Activated CD8-positive, alpha-beta T cell treated with anti-CD3 and anti-CD28 coated beads for 36 hours (primary cell): ENCODE measurements around the gene DDX50. TPM values are rescaled to one million over a fixed set of nuclear protein-coding genes. Genes with fewer than 3 reads are reported as not detected.

Experiments
- ATAC-seq: fragments of 200-7000 bp; cut with Tn5 transposase; one replicate; pipeline ENCODE4 v1.10.0; 2021; ENCODE audit warnings: mild to moderate bottlenecking, moderate library complexity
- CTCF ChIA-PET: fragments of 350-600 bp; sonication (Branson Sonifier 250); formaldehyde crosslinking; loops from one replicate; lab custom pipeline; 2021; ENCODE audit warnings: antibody characterized with exemption; lab: Charles Lee
- POLR2A ChIA-PET: fragments of 350-600 bp; sonication (Branson Sonifier 250); formaldehyde crosslinking; loops from one replicate; lab custom pipeline; 2021; ENCODE audit warnings: antibody characterized with exemption; lab: Charles Lee
- DNase-seq: peaks from one replicate; pipeline ENCODE4 v3.0.0-alpha.2; 2020
- H3K27ac Mint-ChIP-seq: one replicate; pipeline ENCODE4 v1.8.0; 2021; ENCODE audit warnings: mild to moderate bottlenecking, mixed read lengths
- H3K27me3 Mint-ChIP-seq: one replicate; pipeline ENCODE4 v1.8.0; 2021; ENCODE audit warnings: mixed read lengths
- H3K36me3 Mint-ChIP-seq: one replicate; pipeline ENCODE4 v1.8.0; 2021; ENCODE audit warnings: low read depth, mixed read lengths
- H3K4me1 Mint-ChIP-seq: one replicate; pipeline ENCODE4 v1.8.0; 2021; ENCODE audit warnings: low read depth, mixed read lengths
- H3K4me3 Mint-ChIP-seq: one replicate; pipeline ENCODE4 v1.8.0; 2021; ENCODE audit warnings: mild to moderate bottlenecking, moderate library complexity, mixed read lengths
- H3K9me3 Mint-ChIP-seq: one replicate; pipeline ENCODE4 v1.8.0; 2021; ENCODE audit warnings: mixed read lengths
- CTCF ChIP-seq: fragments of 200-600 bp; IDR thresholded peaks from one replicate; pipeline ENCODE4 v1.8.0; 2022; ENCODE audit warnings: antibody characterized with exemption, mild to moderate bottlenecking
- intact Hi-C: fragments of 100-400 bp; cut with micrococcal nuclease; formaldehyde crosslinking; loops from one replicate; pipeline ENCODE4 v1.10.0; 2022
- total RNA-seq, 2 experiments: library from RNA; stranded (reverse); gene quantifications; one replicate each; pipeline ENCODE4 v1.2.3, GENCODE V29; 2021

Gene DDX50
- total RNA-seq, 2 experiments from 2014 or later: 102 to 105 TPM

GRCh38 chr10:68987611-68988010 is 86.5 kb downstream of the DDX50 start:
- peak overlapping the region; percentile 95 for H3K27ac Mint-ChIP-seq
- peak overlapping the region; percentile 98 for H3K4me3 Mint-ChIP-seq
- H3K9me3 Mint-ChIP-seq: no peaks in the 10 kb centered on the region
- ATAC-seq: no peak
- DNase-seq: no peak
- intact Hi-C loops: no loop called here
- TF ChIP-seq CTCF: no peak
- H3K36me3 Mint-ChIP-seq: peaks cover 35% of the 10 kb centered on the region
- CTCF ChIA-PET: interaction anchor here (0.8 to 2.0 kb wide), 10 partner anchors 8 to 332 kb away, joined by 3 to 11 read pairs (median 3); partner anchors contain the start of gene DDX21
- POLR2A ChIA-PET: interaction anchor here (0.6 to 2.7 kb wide), 6 partner anchors 14 to 330 kb away, joined by 3 to 11 read pairs (median 6); partner anchors contain the start of gene DDX21
- H3K27me3 Mint-ChIP-seq: no peaks in the 10 kb centered on the region
- H3K4me1 Mint-ChIP-seq: peaks cover 41% of the 10 kb centered on the region

- Mint-ChIP-seq H3K27ac (peak within 1 kb of the TSS; percentile 95), H3K4me3 (peak within 1 kb of the TSS; percentile 98), H3K36me3 (peaks cover 29% of the 10 kb centered on the region)
These were observed 87.6 kb downstream of the DDX50 start, which contains the start of gene KIFBP for GRCh38 chr10:68988530-68989316. Gene KIFBP (plus strand): TSS chr10:68988803. CDS start chr10:68988833, 30 bp downstream.

GRCh38 chr10:68989317-68989990 is 88.3 kb downstream of the DDX50 start:
- DNase-seq (no peak), ATAC-seq (no peak)
- peaks cover 54% of the 10 kb centered on the region for H3K4me1 Mint-ChIP-seq
- intact Hi-C loops: no loop called here
- peaks cover 24% of the 10 kb centered on the region for H3K36me3 Mint-ChIP-seq
- CTCF ChIA-PET: interaction anchor here (0.7 to 1.7 kb wide), 7 partner anchors 9 to 115 kb away, joined by 3 to 6 read pairs (median 3); no protein-coding TSS in a partner anchor
- no peak for TF ChIP-seq CTCF
- no peaks in the 10 kb centered on the region for H3K9me3 Mint-ChIP-seq
- POLR2A ChIA-PET: interaction anchor here (0.8 to 2.7 kb wide), 11 partner anchors 12 to 198 kb away, joined by 3 to 11 read pairs (median 4); partner anchors contain the start of genes DDX21 and SRGN
- H3K4me3 Mint-ChIP-seq: peak overlapping the region; percentile 98
- no peaks in the 10 kb centered on the region for H3K27me3 Mint-ChIP-seq
- peak overlapping the region; percentile 95 for H3K27ac Mint-ChIP-seq

More at GRCh38 chr10:68988530-68989316, 87.6 kb downstream of the DDX50 start, which contains the start of gene KIFBP:
- DNase-seq (peak; percentile 92), ATAC-seq (peak; percentile 87)
- Mint-ChIP-seq H3K4me1 (peaks cover 50% of the 10 kb centered on the region), H3K9me3 (no peaks in the 10 kb centered on the region), H3K27me3 (no peaks in the 10 kb centered on the region)
- peak; percentile 39 for TF ChIP-seq CTCF
- CTCF ChIA-PET: interaction anchor here (0.8 to 2.0 kb wide), 12 partner anchors 8 to 331 kb away, joined by 3 to 11 read pairs (median 4); partner anchors contain the start of gene DDX21
- intact Hi-C loops: no loop called here
- POLR2A ChIA-PET: interaction anchor here (0.8 to 2.7 kb wide), 13 partner anchors 11 to 199 kb away, joined by 3 to 11 read pairs (median 4); partner anchors contain the start of genes DDX21 and SRGN

GRCh38 chr10:68992636-68993440 is 91.7 kb downstream of the DDX50 start:
- ATAC-seq: no peak
- TF ChIP-seq CTCF: no peak
- no peaks in the 10 kb centered on the region for H3K9me3 Mint-ChIP-seq
- POLR2A ChIA-PET: interaction anchor here (0.5 to 1.4 kb wide), 3 partner anchors 9 to 103 kb away, joined by 3 to 4 read pairs (median 3); no protein-coding TSS in a partner anchor
- intact Hi-C loops: no loop called here
- H3K4me1 Mint-ChIP-seq: peaks cover 61% of the 10 kb centered on the region
- H3K36me3 Mint-ChIP-seq: peaks cover 15% of the 10 kb centered on the region
- CTCF ChIA-PET: interaction anchor here (0.8 to 1.5 kb wide), 2 partner anchors 12 to 101 kb away, joined by 3 to 7 read pairs; no protein-coding TSS in a partner anchor
- no peak for DNase-seq
- H3K27ac Mint-ChIP-seq: peak overlapping the region; percentile 10
- no peaks in the 10 kb centered on the region for H3K27me3 Mint-ChIP-seq
- H3K4me3 Mint-ChIP-seq: no peak overlapping the region

Other genes starting within 250 kb of the DDX50 start
- gene CCAR1, start 180.1 kb upstream of the DDX50 start, total RNA-seq: 100 to 1,000 TPM in 1 of 2 experiments, 10 to 100 TPM in 1; 86.3 to 101 TPM
- gene STOX1, start 73.8 kb upstream of the DDX50 start, total RNA-seq: under 1 TPM; 0.22 to 0.36 TPM
- 100 to 1,000 TPM; 192 to 194 TPM for gene DDX21, start 54.9 kb downstream of the DDX50 start, total RNA-seq
- gene KIFBP, start 87.5 kb downstream of the DDX50 start, total RNA-seq: 10 to 100 TPM in 1 of 2 experiments, 1 to 10 TPM in 1; 9.7 to 10.9 TPM
- 100 to 1,000 TPM; 279 to 292 TPM for gene SRGN, start 186.8 kb downstream of the DDX50 start, total RNA-seq
- 10 to 100 TPM; 33.1 to 34.5 TPM for gene VPS26A, start 222.9 kb downstream of the DDX50 start, total RNA-seq